Measurements from ENCODE around the gene MEX3D.

- TF ChIP-seq POLR2A (IDR thresholded peaks at IDR 0.05; ENCODE audit: low read length) (no peak), GATA1 (IDR thresholded peaks at IDR 0.05; ENCODE audit: low read depth, low read length) (no peak)
Observed at GRCh38 chr19:1602091-1602707, 34.1 kb upstream of the MEX3D start.

All from erythroblast (primary cell).